Gastrocnemius medialis (tissue), 4 donors: ENCODE measurements around the gene LIN7A.
"Not testable (repeated sequence)": the region's sequence is repeated elsewhere in the genome, so short reads cannot be mapped to it uniquely, and the experiment has no call there.

Experiments
- POLR2A ChIP-seq, 2 donors: fragments of 450-650 bp; IDR thresholded peaks; one replicate each; pipeline ENCODE4 v1.6.1; 2017; ENCODE audit warnings: antibody characterized with exemption in 2 of 2, mild to moderate bottlenecking in 2 of 2, moderate library complexity in 2 of 2
- TF ChIP-seq, protein P1 (sequence below), 5 experiments: fragments of 450-650 bp in 3 of 5; fragments of 200-600 bp in 2 of 5; sonication (generic) in 2 of 5; IDR thresholded peaks in 4 of 5; conservative IDR thresholded peaks in 1 of 5; 1 replicate in 4 of 5; 2 replicates in 1 of 5; pipeline ENCODE4 v1.5.1; 2016 to 2019; ENCODE audit warnings: antibody characterized with exemption in 5 of 5, mild to moderate bottlenecking in 3 of 5, moderate library complexity in 3 of 5

GRCh38 chr12:80782963-80783470, 154.7 kb downstream of the LIN7A start:
- TF ChIP-seq, protein P1, sequence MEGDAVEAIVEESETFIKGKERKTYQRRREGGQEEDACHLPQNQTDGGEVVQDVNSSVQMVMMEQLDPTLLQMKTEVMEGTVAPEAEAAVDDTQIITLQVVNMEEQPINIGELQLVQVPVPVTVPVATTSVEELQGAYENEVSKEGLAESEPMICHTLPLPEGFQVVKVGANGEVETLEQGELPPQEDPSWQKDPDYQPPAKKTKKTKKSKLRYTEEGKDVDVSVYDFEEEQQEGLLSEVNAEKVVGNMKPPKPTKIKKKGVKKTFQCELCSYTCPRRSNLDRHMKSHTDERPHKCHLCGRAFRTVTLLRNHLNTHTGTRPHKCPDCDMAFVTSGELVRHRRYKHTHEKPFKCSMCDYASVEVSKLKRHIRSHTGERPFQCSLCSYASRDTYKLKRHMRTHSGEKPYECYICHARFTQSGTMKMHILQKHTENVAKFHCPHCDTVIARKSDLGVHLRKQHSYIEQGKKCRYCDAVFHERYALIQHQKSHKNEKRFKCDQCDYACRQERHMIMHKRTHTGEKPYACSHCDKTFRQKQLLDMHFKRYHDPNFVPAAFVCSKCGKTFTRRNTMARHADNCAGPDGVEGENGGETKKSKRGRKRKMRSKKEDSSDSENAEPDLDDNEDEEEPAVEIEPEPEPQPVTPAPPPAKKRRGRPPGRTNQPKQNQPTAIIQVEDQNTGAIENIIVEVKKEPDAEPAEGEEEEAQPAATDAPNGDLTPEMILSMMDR (IDR thresholded peaks at IDR 0.05 in 4 of 5, conservative IDR thresholded peaks at IDR 0.05 in 1 of 5) = not testable (repeated sequence)
- TF ChIP-seq POLR2A (IDR thresholded peaks at IDR 0.05) = not testable (repeated sequence)
